WTC11 (cell line): ENCODE results near the gene KAZN. TPM values are rescaled to one million over a fixed set of nuclear protein-coding genes. Genes with fewer than 3 reads are reported as not detected.

Experiments used
- ATAC-seq: fragments of 200-7000 bp; cut with Tn5 transposase; 2 replicates; pipeline ENCODE4 v1.10.0; 2021; ENCODE audit warnings: mild to moderate bottlenecking, moderate library complexity
- CTCF ChIA-PET: fragments of 300-600 bp; sonication (Branson Sonifier 250); formaldehyde crosslinking; loops from one replicate; lab custom pipeline; 2021; ENCODE audit warnings: antibody characterized with exemption; lab: Charles Lee
- POLR2A ChIA-PET: fragments of 350-600 bp; sonication (Branson Sonifier 250); formaldehyde crosslinking; loops from one replicate; lab custom pipeline; 2021; ENCODE audit warnings: antibody characterized with exemption; lab: Charles Lee
- DNase-seq: peaks from one replicate; pipeline ENCODE4 v3.0.0; 2021; ENCODE audit warnings: low spot score
- H3K27ac Mint-ChIP-seq: 2 replicates; pipeline ENCODE4 v1.8.0; 2021; ENCODE audit warnings: mixed read lengths
- H3K27me3 Mint-ChIP-seq: 2 replicates; pipeline ENCODE4 v1.8.0; 2021; ENCODE audit warnings: low read depth, mild to moderate bottlenecking, moderate library complexity, mixed read lengths
- H3K36me3 Mint-ChIP-seq: 2 replicates; pipeline ENCODE4 v1.8.0; 2021; ENCODE audit warnings: mixed read lengths
- H3K4me1 Mint-ChIP-seq: 2 replicates; pipeline ENCODE4 v1.8.0; 2022; ENCODE audit warnings: mixed read lengths
- H3K4me3 Mint-ChIP-seq: 2 replicates; pipeline ENCODE4 v1.8.0; 2021; ENCODE audit warnings: mild to moderate bottlenecking, moderate library complexity, mixed read lengths
- H3K9me3 Mint-ChIP-seq: 2 replicates; pipeline ENCODE4 v1.8.0; 2021; ENCODE audit warnings: mixed read lengths
- AFF4 ChIP-seq: sonication (generic); formaldehyde crosslinking; IDR thresholded peaks from 2 replicates; pipeline ENCODE4 v1.8.1; 2023; ENCODE audit warnings: mild to moderate bottlenecking, missing genetic modification reagents, borderline replicate concordance
- CDX4 ChIP-seq: fragments of 250-450 bp; sonication (Bioruptor Pico); IDR thresholded peaks from 2 replicates; pipeline ENCODE4 v1.9.0; 2021; ENCODE audit warnings: moderate library complexity, mild to moderate bottlenecking, inconsistent platforms, borderline replicate concordance
- E2F4 ChIP-seq: sonication (generic); formaldehyde crosslinking; IDR thresholded peaks from 2 replicates; pipeline ENCODE4 v1.8.1; 2022; ENCODE audit warnings: low read depth, mild to moderate bottlenecking, moderate library complexity, missing genetic modification reagents, borderline replicate concordance
- E2F5 ChIP-seq: sonication (generic); formaldehyde crosslinking; IDR thresholded peaks from 2 replicates; pipeline ENCODE4 v1.8.1; 2022; ENCODE audit warnings: mild to moderate bottlenecking, moderate library complexity, missing genetic modification reagents
- ELF4 ChIP-seq: sonication (generic); formaldehyde crosslinking; IDR thresholded peaks from 2 replicates; pipeline ENCODE4 v1.8.1; 2022; ENCODE audit warnings: low read depth, mild to moderate bottlenecking, moderate library complexity, missing genetic modification reagents
- FOXK1 ChIP-seq: sonication (generic); formaldehyde crosslinking; IDR thresholded peaks from 2 replicates; pipeline ENCODE4 v1.8.0; 2022; ENCODE audit warnings: mild to moderate bottlenecking, moderate library complexity, missing genetic modification reagents
- FOXP1 ChIP-seq: sonication (generic); formaldehyde crosslinking; IDR thresholded peaks from 2 replicates; pipeline ENCODE4 v1.8.0; 2022; ENCODE audit warnings: missing genetic modification reagents, mild to moderate bottlenecking, moderate library complexity, borderline replicate concordance
- HMGA2 ChIP-seq: fragments of 250-450 bp; sonication (Bioruptor Pico); IDR thresholded peaks from 2 replicates; pipeline ENCODE4 v1.4.0; 2021; ENCODE audit warnings: mild to moderate bottlenecking, moderate library complexity
- IRF1 ChIP-seq: sonication (generic); formaldehyde crosslinking; IDR thresholded peaks from 2 replicates; pipeline ENCODE4 v1.8.0; 2023; ENCODE audit warnings: missing genetic modification reagents
- IRF2 ChIP-seq: sonication (generic); formaldehyde crosslinking; IDR thresholded peaks from 2 replicates; pipeline ENCODE4 v1.8.0; 2022; ENCODE audit warnings: low read depth, missing genetic modification reagents, borderline replicate concordance
- KAT7 ChIP-seq: sonication (generic); formaldehyde crosslinking; IDR thresholded peaks from 2 replicates; pipeline ENCODE4 v1.8.1; 2023; ENCODE audit warnings: missing genetic modification reagents, mild to moderate bottlenecking, borderline replicate concordance
- MLX ChIP-seq: sonication (generic); formaldehyde crosslinking; IDR thresholded peaks from 2 replicates; pipeline ENCODE4 v1.8.1; 2023; ENCODE audit warnings: mild to moderate bottlenecking, missing genetic modification reagents, moderate library complexity
- MXD4 ChIP-seq: fragments of 250-450 bp; sonication (Bioruptor Pico); IDR thresholded peaks from 2 replicates; pipeline ENCODE4 v1.8.0; 2021; ENCODE audit warnings: mild to moderate bottlenecking, moderate library complexity, borderline replicate concordance
- MYBL2 ChIP-seq: sonication (generic); formaldehyde crosslinking; IDR thresholded peaks from 2 replicates; pipeline ENCODE4 v1.8.1; 2023; ENCODE audit warnings: mild to moderate bottlenecking, moderate library complexity, missing genetic modification reagents
- NFATC4 ChIP-seq: fragments of 250-450 bp; sonication (Bioruptor Pico); IDR thresholded peaks from 2 replicates; pipeline ENCODE4 v1.9.0; 2021; ENCODE audit warnings: mild to moderate bottlenecking
- NFE2L1 ChIP-seq: sonication (generic); formaldehyde crosslinking; IDR thresholded peaks from 2 replicates; pipeline ENCODE4 v1.8.1; 2023; ENCODE audit warnings: missing genetic modification reagents
- NR1H2 ChIP-seq: sonication (generic); formaldehyde crosslinking; IDR thresholded peaks from 2 replicates; pipeline ENCODE4 v1.9.0; 2021; ENCODE audit warnings: mild to moderate bottlenecking, moderate library complexity, missing genetic modification reagents
- RELA ChIP-seq: sonication (generic); formaldehyde crosslinking; IDR thresholded peaks from 2 replicates; pipeline ENCODE4 v1.8.1; 2022; ENCODE audit warnings: missing genetic modification reagents, mild to moderate bottlenecking, borderline replicate concordance
- STAT6 ChIP-seq: sonication (generic); formaldehyde crosslinking; conservative IDR thresholded peaks from 2 replicates; pipeline ENCODE4 v1.8.1; 2023; ENCODE audit warnings: mild to moderate bottlenecking, low read depth, missing genetic modification reagents, moderate library complexity
- TCF7 ChIP-seq: sonication (generic); formaldehyde crosslinking; IDR thresholded peaks from 2 replicates; pipeline ENCODE4 v1.8.0; 2022; ENCODE audit warnings: mild to moderate bottlenecking, low read depth, missing genetic modification reagents, moderate library complexity
- TEAD4 ChIP-seq: sonication (generic); formaldehyde crosslinking; IDR thresholded peaks from 2 replicates; pipeline ENCODE4 v1.8.0; 2022; ENCODE audit warnings: mild to moderate bottlenecking, missing genetic modification reagents
- ZNF121 ChIP-seq: sonication (generic); formaldehyde crosslinking; IDR thresholded peaks from 2 replicates; pipeline ENCODE4 v1.8.0; 2023; ENCODE audit warnings: missing genetic modification reagents
- ZNF138 ChIP-seq: sonication (generic); formaldehyde crosslinking; conservative IDR thresholded peaks from 2 replicates; pipeline ENCODE4 v1.8.1; 2022; ENCODE audit warnings: mild to moderate bottlenecking, moderate library complexity, missing genetic modification reagents
- ZNF232 ChIP-seq: sonication (generic); formaldehyde crosslinking; IDR thresholded peaks from 2 replicates; pipeline ENCODE4 v1.8.0; 2022; ENCODE audit warnings: mild to moderate bottlenecking, missing genetic modification reagents
- ZNF396 ChIP-seq: fragments of 250-450 bp; sonication (Bioruptor Pico); IDR thresholded peaks from 2 replicates; pipeline ENCODE4 v1.8.0; 2021; ENCODE audit warnings: mild to moderate bottlenecking, moderate library complexity, borderline replicate concordance
- ZNF671 ChIP-seq: fragments of 250-450 bp; sonication (Bioruptor Pico); IDR thresholded peaks from 2 replicates; pipeline ENCODE4 v1.8.0; 2021; ENCODE audit warnings: mild to moderate bottlenecking
- total RNA-seq: library from RNA; stranded (reverse); gene quantifications from 3 replicates; pipeline ENCODE4 v1.2.3, GENCODE V29; 2021

The KAZN gene
- total RNA-seq, 1 experiment from 2014 or later, result 19.9 TPM

- Mint-ChIP-seq H3K4me1 (peaks cover 31% of the 10 kb centered on the region), H3K27me3 (no peaks in the 10 kb centered on the region), H3K9me3 (peaks cover 3% of the 10 kb centered on the region; the same call in 1 of the 2 replicates), H3K4me3 (no peak overlapping the region), H3K36me3 (no peaks in the 10 kb centered on the region), H3K27ac (no peak overlapping the region)
- ChIA-PET CTCF (interaction anchor here (0.9 to 1.2 kb wide), 2 partner anchors 11 to 118 kb away, joined by 3 to 4 read pairs; no protein-coding TSS in a partner anchor), POLR2A (no interaction called here)
- DNase-seq, result no peak
- no peak for ATAC-seq
- TF ChIP-seq KAT7 (no peak), ZNF138 (CRISPR knock-in tag) (no peak), TEAD4 (CRISPR knock-in tag) (no peak), HMGA2 (CRISPR knock-in tag) (no peak), E2F4 (CRISPR knock-in tag) (no peak), NR1H2 (CRISPR knock-in tag) (no peak), MXD4 (no peak), ZNF671 (no peak), ZNF396 (CRISPR knock-in tag) (no peak), FOXK1 (CRISPR knock-in tag) (no peak), E2F5 (CRISPR knock-in tag) (no peak), TCF7 (CRISPR knock-in tag) (no peak), CDX4 (CRISPR knock-in tag) (no peak)
Measured at GRCh38 chr1:14903922-14904321, 305.4 kb downstream of the KAZN start.

GRCh38 chr1:14906665-14907064 is 308.2 kb downstream of the KAZN start:
- no peak for DNase-seq
- TF ChIP-seq ZNF121 (CRISPR knock-in tag) (no peak), MLX (CRISPR knock-in tag) (no peak), STAT6 (CRISPR knock-in tag) (no peak), RELA (CRISPR knock-in tag) (no peak), MYBL2 (CRISPR knock-in tag) (no peak), ZNF232 (CRISPR knock-in tag) (no peak), FOXP1 (no peak), MXD4 (no peak), IRF1 (CRISPR knock-in tag) (no peak), ELF4 (CRISPR knock-in tag) (no peak), NFE2L1 (CRISPR knock-in tag) (no peak), NFATC4 (CRISPR knock-in tag) (no peak), IRF2 (no peak), AFF4 (no peak), ZNF671 (no peak)

More at GRCh38 chr1:14906665-14907064, 308.2 kb downstream of the KAZN start:
- Mint-ChIP-seq H3K9me3 (peaks cover 3% of the 10 kb centered on the region; the same call in 1 of the 2 replicates), H3K4me3 (no peak overlapping the region), H3K27ac (no peak overlapping the region), H3K27me3 (no peaks in the 10 kb centered on the region), H3K36me3 (no peaks in the 10 kb centered on the region), H3K4me1 (peaks cover 34% of the 10 kb centered on the region)
- ATAC-seq, result no peak
- ChIA-PET CTCF (no interaction called here), POLR2A (interaction anchor here (0.6 kb wide), 1 partner anchor 36 kb away, joined by 5 read pairs; no protein-coding TSS in a partner anchor)
